IgD-negative memory B cell (primary cell): Measurements from ENCODE around the gene GOLGA8Q. TPM values are rescaled to one million over a fixed set of nuclear protein-coding genes. Genes with fewer than 3 reads are reported as not detected.

Experiments
- polyA plus RNA-seq: library from polyadenylated mRNA; unstranded; fragments of 300-500 nt; fragmentation: Illumina TruSeq; gene quantifications from one replicate; pipeline ENCODE4 v1.2.3, GENCODE V29; 2021

The GOLGA8Q gene
- polyA plus RNA-seq, 1 donor from 2014 or later = 0.23 TPM

Other genes with a start within 250 kb of the GOLGA8Q start
- not detected for gene CHRFAM7A, start 158.5 kb upstream of the GOLGA8Q start, polyA plus RNA-seq
- gene GOLGA8R, start 137.8 kb upstream of the GOLGA8Q start, polyA plus RNA-seq = 0.06 TPM
- not detected for gene GOLGA8H, start 52.0 kb downstream of the GOLGA8Q start, polyA plus RNA-seq